CD4-positive, alpha-beta T cell treated with Interleukin-6 for 4 hours (primary cell): ENCODE results near the gene HLA-B.
"Not testable (repeated sequence)": the region's sequence is repeated elsewhere in the genome, so short reads cannot be mapped to it uniquely, and the experiment has no call there.

Source experiments
- DNase-seq: peaks from one replicate; pipeline ENCODE4 v3.0.0-alpha.2; 2020; ENCODE audit warnings: mixed read lengths

HLA-B gene

GRCh38 chr6:31356946-31357466, at the start of gene HLA-B:
Gene HLA-B, minus strand, starts transcription at chr6:31357179. Its CDS starts 21 bp downstream, at chr6:31357158.
- peak; percentile 92 for DNase-seq

DNA sequence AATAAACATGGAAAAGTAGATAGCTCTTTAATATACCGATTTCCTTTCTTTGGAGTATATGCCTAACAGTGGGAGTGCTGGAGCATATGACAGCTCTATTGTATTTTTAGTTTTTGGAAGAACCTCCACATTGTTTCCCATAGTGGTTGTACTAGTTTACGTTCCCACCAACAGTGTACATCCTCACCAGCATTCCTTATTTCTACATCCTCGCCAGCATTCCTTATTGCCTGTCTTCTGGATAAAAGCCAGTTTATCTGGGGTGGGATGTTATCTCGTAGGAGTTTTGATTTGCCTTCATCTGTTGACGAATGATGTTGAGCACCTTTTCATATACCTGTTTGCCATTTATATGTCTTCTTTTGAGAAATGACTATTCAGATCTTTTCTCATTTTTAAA, 49.0 kb upstream of the HLA-B start:
- DNase-seq: no peak

GRCh38 chr6:31404061-31404364, 47.0 kb upstream of the HLA-B start:
- not testable (repeated sequence) for DNase-seq

GRCh38 chr6:31403283-31404060, 46.5 kb upstream of the HLA-B start, which contains the start of gene MICA:
Gene MICA, plus strand, starts transcription at chr6:31403595. Its CDS starts 38 bp downstream, at chr6:31403633.
- peak; percentile 73 for DNase-seq

DNA sequence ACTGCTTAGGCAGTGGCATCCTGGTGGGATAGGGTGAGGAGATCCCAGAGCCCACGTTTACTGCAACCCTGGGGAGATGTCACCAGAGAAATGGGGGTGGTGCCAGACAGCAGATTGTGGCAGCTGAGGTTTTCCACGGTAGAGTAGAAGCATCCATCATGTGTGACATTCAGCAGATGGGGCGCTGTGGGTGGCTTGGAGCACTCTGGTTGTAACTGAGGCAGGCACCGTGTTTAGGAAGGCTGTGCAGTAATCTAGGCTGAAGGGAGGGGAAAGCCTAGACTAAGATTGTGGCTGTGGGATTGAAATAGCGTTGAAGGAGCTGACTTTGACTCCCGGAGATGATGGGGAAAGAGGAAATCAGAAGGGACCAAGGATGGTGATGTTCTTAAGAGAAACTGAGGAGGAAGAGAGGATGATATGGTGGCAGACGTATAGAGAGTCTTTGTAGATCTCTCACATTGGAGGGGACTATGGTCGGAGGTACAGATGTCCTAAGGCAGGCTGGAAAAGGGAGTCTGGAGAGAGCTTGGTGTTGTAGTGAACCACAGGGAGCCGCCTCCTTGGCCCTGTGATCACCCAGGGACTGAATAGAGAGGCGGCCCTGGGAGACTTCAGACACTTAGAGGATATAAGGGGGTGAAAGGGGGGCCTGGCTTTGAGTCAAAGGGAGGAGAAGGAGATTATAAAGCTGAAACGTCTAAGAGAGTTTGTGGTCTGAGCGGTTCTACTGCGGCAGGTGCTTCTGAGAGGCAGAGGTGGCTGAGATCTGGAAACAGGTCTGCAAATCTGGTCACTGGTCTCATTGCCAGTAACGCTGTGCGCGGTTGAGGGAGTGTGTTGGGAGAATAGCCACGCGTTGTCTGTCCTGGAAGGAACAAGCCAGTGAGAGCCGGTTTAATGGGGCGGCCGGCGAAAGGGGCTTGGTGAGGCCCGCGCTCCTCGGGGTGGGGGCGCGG, 45.6 kb upstream of the HLA-B start:
- DNase-seq: peak; percentile 44

- peak; percentile 7 for DNase-seq
Measured at GRCh38 chr6:31401403-31401802, 44.4 kb upstream of the HLA-B start.

DNA sequence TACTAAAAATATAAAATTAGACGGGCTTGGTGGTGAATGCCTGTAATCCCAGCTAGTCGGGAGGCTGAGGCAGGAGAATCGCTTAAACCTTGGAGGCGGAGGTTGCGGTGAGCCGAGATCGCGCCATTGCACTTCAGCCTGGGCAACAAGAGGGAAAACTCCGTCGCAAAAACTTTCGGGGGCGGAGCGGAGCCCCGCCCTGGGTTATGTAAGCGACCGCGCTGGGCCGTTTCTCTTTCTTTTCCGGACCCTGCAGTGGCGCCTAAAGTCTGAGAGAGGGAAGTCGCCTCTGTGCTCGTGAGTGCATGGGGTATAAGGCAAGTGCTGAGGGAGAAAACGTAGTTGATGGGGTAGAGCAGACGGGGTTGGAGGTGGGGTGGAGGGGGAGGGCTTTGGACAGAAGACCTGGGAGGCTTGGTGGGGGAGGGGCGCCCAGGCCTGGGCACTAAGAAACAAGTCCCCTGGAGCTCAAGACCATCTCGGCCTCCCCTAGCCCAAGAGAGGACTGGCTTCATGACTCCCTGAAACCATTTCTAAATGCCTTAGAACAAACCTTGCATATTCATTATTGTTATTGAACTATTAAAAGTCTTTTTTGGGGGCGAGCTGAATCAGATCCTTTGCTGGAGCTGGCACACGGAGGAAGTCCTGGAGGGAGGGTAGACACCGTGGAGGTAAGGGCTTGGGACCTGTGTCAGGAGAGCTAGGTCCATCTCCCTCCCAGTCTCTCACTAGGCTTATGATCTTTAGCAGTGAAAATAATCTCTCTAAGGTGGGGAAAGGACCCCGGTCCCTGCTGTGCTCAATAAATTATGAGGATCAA, 43.7 kb upstream of the HLA-B start:
- peak; percentile 83 for DNase-seq

DNA sequence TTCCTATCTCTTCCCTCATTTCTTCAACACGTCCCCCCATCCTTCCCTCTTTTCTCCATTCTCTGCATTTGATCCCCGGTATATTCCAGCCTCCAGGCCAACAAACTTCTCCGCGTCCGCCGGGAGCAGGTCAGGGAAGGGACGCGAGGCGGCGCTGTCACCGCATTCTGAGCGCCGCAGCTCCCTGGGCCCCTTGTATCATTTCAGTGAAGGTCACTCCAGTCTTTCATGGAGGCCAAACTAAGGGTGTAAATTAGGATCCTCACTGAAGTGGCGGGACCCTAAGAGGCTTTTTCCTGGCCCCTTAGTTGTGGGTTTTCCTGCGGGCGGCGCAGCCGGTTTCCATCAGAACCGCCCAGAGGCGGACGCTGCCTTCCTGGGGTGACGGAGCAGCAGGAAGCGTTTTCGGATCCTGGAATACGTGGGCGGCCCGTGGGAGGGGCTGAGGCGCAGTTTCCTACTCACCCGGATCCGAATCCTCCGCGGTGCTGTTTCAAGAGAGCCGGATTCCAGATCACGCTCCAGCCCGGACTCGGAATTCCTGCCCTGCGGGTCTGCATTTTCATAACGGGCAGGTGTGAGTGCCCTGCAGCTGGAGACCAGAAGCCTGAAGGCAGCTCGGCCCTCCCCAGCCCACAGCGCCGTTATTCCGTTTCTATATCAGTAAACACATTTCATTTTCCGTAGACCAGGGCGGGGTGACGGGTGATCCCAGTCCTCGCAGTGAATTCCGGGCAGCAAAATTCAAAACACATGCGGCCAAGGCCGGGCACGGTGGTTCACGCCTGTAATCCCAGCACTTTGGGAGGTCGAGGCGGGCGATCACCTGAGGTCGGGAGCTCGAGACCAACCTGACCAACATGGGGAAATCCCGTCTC, 42.8 kb upstream of the HLA-B start:
- DNase-seq: peak; percentile 65

- no peak for DNase-seq
Measured at GRCh38 chr6:31397901-31398525, 41.0 kb upstream of the HLA-B start.

GRCh38 chr6:31397153-31397499, 40.1 kb upstream of the HLA-B start:
- DNase-seq: not testable (repeated sequence)

DNA sequence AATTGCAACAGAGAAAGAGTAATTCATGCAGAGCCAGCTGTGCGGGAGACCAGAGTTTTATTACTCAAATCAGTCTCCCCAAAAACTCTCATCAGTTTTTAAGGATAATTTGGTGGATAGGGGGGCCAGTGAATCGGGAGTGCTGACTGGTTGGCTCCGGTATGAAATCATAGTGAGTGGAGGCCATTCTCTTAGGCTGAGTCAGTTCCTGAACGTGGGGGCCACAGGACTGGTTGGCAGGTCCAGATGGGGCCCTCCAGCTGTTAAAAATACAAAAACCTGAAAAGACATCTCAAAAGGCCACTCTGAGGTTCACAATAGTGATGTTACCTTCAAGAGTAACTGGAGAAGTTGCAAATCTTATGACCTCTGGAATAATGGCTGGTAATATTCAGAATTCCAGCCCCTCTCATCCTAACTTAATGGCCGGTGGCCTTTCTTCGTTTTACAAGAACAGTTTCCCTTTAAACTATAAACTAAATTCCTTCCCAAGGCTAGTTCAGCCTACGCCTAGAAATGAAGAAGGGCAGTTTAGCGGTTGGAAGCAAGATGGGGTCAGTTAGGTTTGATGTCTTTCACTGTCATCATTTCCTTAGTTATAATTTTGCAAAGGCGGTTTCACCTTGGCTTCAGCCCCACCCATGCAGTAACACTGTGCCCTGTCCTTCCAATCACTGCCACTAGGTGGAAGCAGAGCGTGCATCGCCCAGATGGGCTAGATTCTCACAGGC, 39.6 kb upstream of the HLA-B start:
- DNase-seq: peak; percentile 89

GRCh38 chr6:31395832-31396231, 38.9 kb upstream of the HLA-B start:
- DNase-seq: no peak

DNA sequence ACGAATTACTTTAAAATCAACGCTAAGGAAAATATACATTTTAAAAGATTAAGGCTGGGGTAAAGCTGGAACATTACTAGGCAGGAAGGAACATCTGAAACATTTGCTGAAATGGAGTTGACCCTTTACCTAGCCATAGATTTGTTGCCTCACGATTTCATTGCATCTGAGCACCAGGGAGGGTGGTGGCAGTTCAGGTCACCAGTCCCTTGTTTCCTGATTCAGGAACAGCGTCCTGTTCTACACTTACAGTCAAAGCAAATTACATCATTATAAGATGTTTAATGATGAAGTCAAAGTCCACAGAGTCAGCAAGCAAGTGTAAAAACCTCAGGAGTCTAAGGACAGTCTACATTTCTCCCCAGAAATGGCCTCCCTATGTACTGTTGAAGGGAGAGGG, 37.4 kb upstream of the HLA-B start:
- no peak for DNase-seq

- no peak for DNase-seq
Measured at GRCh38 chr6:31393932-31394331, 37.0 kb upstream of the HLA-B start.

GRCh38 chr6:31389802-31390132, 32.8 kb upstream of the HLA-B start:
- DNase-seq: not testable (repeated sequence)

DNA sequence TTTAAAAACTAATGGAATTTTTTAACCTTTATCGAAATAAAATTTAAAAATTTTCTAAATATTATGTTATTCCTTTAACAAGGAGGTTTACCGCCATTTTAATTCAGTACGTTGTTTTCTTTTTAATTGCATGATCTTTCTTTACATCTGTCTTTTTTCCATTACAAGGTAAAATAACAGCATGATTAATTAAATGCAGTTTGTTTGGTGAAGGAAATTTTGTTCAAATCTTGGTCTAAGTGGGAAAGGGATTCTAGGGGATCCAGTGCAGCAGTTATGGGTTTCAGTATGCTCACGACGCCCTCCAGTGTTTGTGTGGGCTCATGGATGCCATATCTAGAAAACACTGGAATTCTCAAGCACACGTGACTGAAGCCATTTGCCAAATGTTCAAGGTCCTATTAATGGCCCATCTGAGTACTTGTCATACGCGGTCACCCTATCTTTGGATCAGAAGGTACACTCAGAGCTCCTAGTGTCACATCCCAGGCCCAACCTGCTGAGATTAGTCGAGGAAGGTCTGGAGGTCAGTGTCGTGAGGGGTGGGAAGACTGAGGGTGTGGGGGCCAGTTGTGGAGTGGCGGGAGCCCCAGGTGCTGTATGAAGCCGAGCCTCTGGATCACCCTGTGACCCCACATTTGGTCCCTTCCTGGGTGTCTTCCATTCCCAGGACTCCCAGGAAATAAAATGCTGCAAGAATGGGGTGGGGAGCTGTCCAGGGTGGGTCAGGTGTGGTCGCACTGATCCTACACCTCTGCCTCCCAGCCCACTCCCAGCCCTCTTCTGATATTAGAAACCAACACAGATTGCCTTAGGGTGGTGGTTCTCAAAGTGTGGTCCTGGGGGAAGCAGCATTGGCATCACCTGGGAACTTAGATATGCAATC, 32.2 kb upstream of the HLA-B start:
- not testable (repeated sequence) for DNase-seq

DNA sequence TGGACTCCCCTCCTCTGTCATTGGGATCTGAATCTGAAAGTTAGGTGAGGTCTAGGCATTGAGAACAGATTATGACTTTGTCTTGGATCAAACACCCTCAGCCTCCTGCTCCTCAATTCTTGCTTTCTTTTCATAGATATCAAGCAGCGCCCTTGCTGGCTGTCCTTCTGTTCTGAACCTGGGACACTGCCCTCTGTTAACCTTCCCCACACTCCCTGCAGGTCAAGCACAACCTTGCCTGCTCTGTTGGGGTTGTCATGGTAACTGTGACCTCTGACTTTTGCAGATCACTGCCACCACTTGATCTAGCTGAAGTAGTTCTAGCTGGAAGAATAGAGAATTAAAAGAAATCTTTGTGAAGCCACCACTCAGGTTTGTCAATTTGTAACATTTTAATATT, 30.0 kb upstream of the HLA-B start:
- no peak for DNase-seq

DNA sequence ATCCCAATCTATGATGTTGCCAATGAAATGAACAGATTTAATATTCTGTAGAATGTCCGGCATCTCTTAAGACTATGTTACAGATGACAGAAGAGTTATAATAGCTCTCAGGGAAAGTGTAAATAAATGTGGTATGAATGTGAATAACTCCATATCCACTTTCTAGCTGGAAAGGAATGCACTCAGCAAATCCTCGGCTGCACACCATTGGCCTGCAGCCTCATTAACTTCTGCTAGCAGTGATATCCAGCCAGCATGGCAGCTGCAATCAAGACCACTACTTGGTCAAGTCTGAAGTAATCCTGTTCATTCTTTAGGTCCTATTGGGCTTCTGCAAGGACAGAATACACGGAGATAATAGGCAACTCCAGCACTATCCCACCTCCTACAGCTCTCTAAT, 29.1 kb upstream of the HLA-B start:
- DNase-seq: no peak

DNA sequence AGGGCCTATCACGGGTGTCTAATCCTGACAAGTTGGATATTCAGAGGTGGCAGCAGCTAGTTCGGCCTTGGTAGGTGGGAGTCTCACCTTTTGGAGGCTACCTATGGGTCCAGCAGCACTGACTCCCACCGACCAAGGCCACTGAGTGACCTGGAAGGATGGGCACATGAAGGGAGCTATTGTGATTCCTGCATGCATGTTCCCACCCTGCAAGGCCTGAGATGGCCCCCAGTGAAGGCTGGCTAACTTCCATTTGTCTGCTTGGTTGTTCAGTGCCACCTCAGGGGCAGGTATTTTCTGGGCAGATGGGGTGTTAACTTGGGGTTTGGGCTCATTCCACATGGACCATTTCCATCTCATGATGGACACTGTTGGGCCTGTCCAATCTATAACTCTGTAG, 28.1 kb upstream of the HLA-B start:
- DNase-seq: no peak

- DNase-seq: no peak
Measured at GRCh38 chr6:31383149-31383548, 26.2 kb upstream of the HLA-B start.
